ENCODE data around the gene ZNF813.
"Not testable (repeated sequence)": the region's sequence is repeated elsewhere in the genome, so short reads cannot be mapped to it uniquely, and the experiment has no call there.

Gene ZNF813

DNA sequence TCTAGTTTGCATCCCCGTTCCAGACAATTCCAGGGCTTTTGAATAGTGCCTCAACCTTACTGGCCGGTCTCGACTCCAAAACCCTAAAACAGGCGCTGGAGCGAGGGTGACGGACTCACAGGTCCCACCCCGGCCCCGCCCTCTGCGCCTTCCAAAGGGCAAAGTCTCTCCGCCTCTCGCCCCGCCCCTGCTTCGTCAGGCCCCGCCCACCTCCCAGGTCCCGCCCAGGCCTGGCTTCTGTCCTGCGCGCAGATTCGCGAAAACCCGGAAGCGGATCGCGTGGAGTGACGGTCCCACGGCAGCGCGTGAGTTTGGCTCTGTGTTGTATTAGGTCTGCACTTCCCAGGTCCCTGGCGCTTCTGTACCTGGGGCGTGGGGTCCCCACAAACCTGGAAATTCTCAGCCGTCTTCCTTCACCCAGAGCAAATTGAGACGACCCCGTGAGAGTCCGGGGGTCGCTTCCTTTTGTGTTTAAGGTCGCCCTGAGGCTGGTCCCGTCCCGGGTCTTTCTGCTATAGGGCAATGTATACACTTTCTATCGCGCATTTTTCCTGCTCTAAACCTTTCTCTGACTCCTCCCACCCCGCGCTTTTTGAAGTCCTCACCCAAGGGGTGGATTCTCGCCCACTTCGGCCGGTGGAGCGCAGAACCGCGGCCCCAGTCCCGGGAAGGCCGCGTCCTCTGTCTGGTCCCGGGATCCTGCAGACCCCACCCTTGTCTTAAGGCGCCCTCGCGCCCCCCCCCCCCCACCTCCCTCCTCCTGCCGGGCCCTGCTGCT, at the start of gene ZNF813:
Gene ZNF813 (plus strand): TSS at position 249 of the 778 bp plus-strand sequence. CDS start 16,090 bp downstream, outside the sequence.
- DNase-seq = peak; percentile 10

DNA sequence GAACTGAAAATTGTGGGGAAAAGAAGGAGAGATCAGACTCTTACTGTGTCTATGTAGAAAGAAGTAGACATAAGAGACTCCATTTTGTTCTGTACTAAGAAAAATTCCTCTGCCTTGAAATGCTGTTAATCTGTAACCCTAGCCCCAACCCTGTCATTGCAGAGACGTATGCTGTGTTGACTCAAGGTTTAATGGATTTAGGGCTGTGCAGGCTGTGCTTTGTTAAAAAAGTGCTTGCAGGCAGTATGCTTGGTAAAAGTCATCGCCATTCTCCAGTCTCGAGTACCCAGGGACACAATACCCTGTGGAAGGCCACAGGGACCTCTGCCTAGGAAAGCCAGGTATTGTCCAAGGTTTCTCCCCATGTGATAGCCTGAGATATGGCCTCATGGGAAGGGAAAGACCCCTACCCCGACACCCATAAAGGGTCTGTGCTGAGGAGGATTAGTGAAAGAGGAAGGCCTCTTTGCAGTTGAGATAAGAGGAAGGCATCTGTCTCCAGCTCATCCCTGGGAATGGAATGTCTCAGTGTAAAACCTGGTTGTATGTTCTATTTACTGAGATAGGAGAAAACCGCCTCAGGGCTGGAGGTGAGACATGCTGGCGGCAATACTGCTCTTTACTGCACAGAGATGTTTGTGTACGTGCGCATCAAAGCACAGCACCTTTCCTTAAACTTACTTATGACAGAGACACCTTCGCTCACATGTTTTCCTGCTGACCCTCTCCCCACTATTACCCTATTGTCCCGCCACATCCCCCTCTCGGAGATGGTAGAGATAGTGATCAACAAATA, 46.8 kb upstream of the ZNF813 start:
- DNase-seq = not testable (repeated sequence)

DNA sequence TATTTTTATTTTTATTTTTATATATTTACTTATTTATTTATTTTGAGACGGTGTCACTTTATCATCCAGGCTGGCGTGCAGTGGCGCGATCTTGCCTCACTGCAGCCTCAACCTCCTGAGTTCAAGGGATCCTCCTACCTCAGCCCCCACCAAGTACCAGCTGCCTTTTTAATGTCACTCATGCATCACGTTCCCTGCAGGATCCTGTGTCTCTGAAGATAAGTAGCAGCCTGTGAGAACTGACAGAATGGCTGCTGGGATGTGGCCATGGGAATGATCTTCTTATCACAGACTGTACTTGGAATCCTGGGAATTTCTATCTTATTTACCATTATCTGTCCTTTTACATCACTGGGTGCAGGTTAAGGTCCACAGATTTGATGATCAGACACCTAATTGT, 45.0 kb upstream of the ZNF813 start:
- DNase-seq = no peak

DNA sequence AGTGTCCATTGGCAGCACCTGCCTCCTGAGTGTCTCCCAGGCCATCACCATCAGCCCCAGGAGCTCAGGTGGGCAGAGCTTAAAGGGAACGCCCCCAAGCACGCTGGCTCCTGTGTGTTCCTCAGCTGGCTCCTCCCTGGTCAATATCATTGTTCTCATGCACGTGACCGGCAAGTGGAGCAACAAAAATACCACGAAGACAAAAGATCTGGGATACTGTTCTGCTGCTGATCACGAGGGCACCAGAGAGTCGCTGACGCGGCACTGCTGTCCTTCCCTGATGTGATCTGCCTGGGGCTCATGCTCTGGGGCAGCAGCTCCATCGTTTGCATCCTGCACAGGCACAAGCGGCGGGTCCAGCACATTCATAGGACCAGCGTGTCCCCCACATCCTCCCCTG, 44.5 kb upstream of the ZNF813 start:
- not testable (repeated sequence) for DNase-seq

DNA sequence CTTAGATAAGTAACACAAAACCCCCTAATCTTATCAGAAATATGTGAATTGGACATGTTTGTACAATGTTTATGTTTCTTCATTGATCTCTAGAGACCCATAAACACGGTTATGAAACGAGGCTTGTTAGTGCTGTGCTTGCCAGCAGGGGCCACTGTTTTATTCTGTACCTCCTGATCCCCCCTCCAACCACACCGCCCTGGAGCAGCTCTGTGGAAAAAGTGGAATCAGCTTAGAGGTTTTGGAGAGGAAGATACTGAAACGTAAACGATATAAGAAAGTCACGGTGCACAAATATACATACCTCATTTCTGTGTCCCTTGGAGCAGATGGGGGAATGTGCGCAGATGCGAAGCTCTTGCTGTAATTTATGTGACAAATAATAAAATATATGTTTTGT, 43.9 kb upstream of the ZNF813 start:
- DNase-seq = not testable (repeated sequence)

DNA sequence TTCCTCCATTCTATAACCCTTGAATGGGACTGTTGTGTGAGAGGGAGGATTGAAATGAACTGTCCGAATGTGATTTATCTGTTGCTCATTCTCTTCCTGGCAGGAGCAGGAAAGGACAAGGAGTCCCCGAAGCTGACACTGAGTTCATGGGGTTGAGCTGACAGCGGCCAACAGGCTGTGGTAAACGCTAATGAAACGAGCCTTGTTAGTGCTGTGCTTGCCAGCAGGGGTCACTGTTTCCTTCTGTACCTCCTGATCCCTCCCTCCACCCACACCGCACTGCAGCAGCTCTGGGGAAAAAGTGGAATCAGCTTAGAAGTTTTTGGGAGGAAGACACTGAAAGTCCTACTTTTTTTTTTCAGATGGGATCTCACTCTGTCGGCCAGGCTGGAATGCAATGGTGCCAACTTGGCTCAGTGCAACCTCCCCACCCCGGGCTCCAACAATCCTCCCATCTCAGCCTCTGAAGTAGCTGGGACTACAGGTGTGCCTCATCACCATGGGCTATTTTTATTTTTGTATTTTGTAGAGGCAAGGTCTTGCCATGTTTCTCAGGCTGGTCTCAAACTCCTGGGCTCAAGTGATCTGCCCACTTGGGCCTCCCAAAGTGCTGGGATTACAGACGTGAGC, 42.5 kb upstream of the ZNF813 start:
- DNase-seq = peak; percentile 37

DNA sequence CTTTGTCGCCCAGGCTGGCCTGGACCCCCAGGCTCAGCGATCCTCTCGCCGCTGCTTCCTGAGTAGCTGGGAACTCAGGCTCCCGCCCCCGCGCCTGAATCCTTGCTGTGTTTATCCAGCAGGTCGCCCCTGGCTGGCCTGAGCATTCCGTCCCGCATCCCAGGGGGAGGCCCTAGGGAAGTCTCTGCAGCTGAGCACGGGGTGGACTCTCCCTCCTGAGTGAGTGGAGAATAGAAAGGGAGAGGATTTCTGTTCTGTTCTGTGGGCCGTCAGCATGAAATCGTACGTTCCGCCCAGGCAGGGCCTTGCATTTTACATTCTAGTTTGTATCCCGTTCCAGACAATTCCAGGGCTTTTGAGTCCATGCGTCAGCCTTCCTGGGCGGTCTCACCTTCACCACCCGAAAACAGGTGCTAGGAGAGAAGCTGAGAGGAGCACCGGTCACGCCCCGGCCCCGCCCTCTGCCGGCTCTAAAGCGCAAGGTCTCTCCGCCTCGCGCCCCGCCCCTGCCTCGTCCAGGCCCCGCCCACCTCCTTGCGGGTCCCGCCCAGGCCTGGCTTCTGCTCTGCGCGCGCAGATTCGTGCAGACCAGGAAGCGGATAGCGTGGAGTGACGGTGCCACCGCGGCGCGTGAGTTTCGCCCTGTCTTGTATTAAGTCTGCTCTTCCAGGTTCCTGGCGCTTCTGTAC, 36.0 kb upstream of the ZNF813 start, which contains the start of gene ZNF761:
Gene ZNF761 (plus strand): TSS at position 586 of the 689 bp plus-strand sequence. CDS start 15,285 bp downstream, outside the sequence.
- peak; percentile 77 for DNase-seq

DNA sequence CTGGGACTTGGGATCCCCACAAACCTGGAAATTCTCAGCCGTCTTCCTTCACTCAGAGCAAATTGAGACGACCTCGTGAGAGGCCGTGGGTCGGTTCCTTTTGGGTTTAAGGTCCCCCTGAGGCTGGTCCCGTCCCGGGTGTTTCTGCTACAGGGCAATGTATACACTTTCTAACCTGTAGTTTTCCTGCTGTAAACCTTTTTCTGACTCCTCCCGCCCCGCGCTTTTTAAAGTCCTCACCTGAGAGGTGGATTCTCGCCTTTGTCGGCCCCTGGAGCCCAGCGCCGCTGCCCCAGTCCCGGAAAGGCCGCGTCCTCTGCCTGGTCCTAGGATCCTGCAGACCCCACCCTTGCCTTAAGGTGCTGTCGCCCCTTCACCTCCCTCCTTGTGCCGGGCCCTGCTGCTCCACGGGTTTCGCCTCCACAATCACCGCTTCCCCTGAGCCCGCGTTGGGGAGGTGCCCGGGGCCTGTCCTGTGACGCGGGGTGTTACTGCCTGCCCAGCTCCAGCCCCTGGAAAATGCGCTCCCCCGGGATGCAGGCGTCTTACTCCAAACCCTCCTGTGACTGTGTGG, 35.4 kb upstream of the ZNF813 start:
- no peak for DNase-seq

DNA sequence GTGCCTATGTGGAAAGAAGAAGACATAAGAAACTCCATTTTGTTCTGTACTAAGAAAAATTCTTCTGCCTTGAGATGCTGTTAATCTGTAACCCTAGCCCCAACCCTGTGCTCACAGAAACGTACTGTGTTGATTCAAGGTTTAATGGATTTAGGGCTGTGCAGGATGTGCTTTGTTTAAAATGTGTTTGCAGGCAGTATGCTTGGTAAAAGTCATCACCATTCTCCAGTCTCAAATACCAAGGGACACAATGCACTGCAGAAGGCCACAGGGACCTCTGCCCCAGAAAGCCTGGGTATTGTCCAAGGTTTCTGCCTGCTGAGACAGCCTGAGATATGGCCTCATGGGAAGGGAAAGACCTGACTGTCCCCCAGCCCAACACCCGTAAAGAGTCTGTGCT, 23.7 kb upstream of the ZNF813 start:
- not testable (repeated sequence) for DNase-seq

DNA sequence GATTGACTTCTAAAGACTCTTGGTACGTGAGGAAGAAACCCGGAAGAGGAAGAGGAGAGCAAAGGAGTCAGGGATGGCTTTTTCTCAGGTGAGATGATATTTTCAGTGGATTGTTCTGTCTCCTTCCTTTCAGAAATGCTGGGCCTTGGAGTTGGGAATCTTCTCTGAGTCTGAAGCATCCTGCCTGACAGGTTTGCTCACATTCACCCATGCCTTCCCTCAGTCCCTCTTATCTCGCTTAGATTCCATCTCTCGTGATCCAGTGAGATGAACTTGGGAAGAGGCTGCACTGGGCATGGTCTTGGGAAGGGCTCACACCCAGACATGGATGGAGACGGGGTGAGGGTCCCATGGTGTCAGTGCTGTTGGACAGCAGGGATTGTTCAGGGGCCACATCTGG, 20.3 kb upstream of the ZNF813 start:
- DNase-seq = not testable (repeated sequence)

DNA sequence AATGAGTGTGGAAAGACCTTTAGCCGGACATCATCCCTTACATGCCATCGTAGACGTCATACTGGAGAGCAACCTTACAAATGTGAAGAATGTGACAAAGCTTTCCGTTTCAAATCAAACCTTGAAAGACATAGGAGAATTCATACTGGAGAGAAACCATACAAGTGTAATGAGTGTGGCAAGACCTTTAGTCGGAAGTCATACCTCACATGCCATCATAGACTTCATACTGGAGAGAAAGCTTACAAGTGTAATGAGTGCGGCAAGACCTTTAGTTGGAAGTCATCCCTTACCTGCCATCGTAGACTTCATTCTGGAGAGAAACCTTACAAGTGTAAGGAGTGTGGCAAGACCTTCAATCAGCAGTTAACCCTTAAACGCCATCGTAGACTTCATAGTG, 11.7 kb upstream of the ZNF813 start:
- DNase-seq = no peak

DNA sequence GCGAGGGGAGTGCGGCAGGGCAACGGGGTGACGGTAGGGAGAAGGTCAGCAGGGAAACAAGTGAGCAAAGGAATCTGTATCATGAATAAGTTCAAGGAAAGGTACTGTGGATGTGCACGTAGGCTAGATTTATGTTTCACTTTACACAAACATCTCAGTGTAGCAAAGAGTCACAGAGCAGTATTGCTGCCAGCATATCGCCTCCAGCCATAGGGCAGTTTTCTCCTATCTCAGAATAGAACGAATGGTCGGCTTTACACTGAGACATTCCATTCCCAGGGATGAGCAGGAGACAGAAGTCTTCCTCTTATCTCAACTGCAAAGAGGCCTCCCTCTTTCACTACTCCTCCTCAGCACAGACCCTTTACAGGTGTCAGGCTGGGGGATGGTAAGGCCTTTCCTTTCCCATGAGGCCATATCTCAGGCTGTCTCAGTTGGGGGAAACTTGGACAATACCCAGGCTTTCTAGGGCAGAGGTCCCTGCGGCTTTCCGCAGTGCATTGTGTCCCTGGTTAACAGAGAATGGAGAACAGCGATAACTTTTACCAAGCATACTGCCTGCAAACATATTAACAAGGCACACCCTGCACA, 7.3 kb upstream of the ZNF813 start:
- DNase-seq = not testable (repeated sequence)

DNA sequence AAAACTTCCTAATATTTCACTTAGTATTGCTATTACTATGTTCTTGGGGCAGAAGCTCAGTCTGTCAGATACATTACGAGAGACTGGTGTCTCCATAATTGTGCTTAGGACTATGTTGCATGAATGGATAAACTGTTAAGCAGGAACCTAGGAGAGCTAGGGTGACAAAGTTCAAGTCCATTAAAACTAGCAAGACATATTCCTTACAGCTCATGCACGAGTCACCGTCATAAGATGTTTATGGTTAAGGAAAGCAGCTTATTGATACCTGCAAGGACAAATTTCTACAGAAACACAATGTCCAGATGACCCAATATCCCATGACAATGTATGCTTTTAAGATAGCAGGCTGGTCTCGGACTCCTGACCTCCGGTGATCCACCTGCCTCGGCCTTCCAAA, 5.7 kb upstream of the ZNF813 start:
- DNase-seq = no peak

DNA sequence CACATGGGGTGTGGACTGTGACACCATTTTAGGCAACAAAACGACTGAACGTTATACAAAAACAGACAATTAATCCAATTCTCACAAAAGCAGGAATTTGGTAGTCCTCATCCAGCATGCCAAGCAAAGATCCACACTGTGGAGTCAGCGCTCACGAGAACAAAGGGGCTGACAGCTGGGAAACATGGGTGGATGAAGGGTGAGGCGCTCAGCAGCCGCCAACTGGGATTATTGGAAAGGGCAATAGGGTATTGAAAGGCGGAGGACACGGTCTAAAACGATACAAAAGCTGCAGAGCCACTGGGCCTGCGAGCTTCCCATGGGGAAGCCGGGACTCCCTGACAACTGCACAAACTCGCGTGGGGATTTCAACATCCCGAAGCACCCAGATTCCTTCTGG, 4.7 kb upstream of the ZNF813 start:
- no peak for DNase-seq

DNA sequence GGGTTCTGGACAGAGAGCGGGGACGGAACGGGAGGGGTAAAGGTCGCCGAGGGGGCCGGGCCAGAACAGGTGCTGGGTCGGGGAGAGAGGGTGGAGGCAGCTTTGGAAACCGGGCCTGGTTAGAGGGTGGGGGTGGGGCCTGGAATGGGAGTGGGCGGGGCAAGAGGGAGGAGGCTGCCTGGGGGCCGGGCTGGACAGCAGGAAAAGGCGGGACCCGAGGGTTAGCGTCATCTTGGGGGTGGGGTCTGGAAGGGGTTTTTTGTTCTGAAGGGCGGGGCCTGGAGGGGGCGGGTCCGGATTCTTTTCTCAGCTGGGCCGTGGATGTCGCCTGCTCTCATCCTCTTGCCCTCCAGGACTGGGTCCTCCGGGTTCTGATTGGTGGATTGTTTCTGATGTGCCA, 4.3 kb upstream of the ZNF813 start:
- DNase-seq = no peak

DNA sequence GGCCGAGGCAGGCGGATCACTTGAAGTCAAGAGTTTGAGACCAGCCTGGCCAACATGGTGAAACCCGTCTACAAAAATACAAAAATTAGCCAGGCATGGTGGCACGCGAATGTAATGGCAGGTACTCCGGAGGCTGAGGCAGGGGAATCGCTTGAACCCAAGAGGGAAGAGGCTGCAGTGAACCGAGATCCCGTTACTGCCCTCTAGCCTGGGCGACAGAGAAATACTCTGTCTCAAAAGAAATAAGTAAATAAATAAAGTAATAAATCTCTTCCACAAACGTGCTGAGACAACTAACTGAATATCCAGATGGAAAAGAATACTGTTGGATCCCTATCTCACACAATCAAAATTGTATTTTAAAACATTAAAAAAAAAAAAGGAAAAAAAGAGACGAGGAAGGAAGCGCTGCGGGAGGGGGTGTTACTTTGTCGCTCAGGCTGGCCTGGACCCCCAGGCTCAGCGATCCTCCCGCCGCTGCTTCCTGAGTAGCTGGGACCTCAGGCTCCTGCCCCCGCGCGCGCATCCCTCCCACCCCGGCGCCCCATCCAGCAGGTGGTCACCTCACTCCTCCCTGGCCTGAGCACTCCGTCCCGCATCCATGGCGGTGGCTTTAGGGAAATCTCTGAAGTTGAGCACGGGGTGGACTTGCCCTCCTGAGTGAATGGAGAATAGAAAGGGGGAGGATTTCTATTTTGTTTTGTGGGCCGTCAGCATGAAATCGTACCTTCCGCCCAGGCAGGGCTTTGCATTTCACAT, 628 bp upstream of the ZNF813 start:
- no peak for DNase-seq

DNA sequence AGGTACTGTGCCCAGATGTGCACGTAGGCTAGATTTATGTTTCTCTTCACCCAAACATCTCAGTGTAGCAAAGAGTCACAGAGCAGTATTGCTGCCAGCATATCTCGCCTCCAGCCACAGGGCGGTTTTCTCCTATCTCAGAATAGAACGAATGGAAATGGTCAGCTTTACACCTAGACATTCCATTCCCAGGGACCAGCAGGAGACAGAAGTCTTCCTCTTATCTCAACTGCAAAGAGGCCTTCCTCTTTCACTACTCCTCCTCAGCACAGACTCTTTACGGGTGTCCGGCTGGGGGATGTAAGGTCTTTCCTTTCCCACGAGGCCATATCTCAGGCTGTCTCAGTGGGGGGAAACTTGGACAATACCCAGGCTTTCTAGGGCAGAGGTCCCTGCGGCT, 1.1 kb downstream of the ZNF813 start:
- not testable (repeated sequence) for DNase-seq

DNA sequence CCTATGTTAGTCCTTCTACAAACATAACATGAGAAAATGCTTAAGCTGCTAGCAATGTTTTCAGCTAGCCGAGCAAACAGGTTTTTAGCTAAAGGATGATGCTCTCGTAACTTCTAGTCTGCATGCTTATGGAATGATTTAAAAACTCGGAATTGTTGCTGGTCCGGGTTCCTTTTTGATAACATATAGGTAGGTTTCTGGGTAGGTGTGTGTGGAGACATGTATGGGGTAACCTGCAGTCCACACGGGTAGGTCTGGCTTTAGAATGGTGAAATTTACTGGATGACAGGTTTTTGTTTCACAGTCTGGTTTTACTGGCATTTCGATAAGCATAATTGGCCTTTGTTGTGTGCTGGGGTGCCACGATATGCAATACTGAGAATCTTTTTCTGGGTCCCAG, 4.4 kb downstream of the ZNF813 start:
- no peak for DNase-seq

DNA sequence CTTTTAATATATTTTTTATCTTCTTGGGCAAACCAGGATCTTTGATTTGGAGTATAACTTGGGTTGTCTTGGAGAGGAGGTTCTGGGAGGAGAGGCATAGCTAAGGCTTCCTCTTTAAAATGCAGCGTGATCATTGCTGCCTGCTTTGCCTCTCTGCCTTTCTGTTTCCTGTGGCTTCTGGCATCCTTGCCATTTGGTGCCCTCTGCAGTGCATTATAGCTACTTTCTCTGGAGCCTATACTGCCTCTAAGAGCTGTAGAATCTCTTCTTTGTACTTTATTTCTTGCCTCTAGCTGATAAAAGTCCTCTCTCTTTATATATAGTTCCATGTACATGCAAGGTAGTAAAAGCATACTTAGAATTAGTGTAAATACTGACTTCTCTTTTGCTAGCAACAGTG, 7.3 kb downstream of the ZNF813 start:
- not testable (repeated sequence) for DNase-seq

DNA sequence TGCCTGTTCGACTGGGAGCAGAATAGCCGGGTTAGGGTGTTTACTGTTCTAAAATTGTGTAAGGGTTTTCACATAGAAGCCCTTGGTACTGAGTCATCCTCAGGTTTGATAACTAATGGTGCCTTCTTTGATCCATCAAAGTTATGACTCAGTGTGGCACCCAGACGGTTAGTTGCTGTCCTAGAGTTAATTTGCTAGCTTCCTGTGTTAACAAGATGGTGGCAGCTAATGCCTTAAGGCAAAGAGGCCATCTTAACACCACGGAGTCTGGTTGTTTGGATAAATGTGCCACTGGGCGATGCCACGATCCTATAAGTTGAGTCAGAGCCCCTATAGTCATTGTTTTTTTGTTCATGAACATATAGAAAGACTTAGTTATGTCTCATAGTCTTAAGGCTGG, 7.9 kb downstream of the ZNF813 start:
- DNase-seq = not testable (repeated sequence)

DNA sequence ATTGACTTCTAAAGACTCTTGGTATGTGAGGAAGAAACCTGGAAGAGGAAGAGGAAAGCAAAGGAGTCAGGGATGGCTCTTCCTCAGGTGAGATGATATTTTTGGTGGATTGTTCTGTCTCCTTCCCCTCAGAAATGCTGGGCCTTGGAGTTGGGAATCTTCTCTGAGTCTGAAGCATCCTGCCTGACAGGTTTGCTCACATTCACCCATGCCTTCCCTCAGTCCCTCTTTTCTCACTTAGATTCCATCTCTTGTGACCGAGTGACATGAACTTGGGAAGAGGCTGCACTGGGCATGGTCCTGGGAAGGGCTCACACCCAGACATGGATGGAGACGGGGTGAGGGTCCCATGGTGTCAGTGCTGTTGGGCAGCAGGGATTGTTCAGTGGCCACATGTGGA, 16.2 kb downstream of the ZNF813 start:
- DNase-seq = not testable (repeated sequence)
